Stimulated activated CD8-positive, alpha-beta memory T cell treated with anti-CD3 and anti-CD28 coated beads, Interleukin-12 subunit alpha, Interleukin-12 subunit beta, amount 100 ng/mL, for 1 hour (primary cell): ENCODE results near the gene PPP6R1.
A peak's percentile ranks its signal among the peaks of the same experiment; 100 is the strongest.

Experiments
- DNase-seq: peaks from one replicate; pipeline ENCODE4 v3.0.0-alpha.2; 2020; ENCODE audit warnings: low read depth

The PPP6R1 gene

GRCh38 chr19:55283548-55284377 lies 24.9 kb upstream of the PPP6R1 start, which contains the start of gene BRSK1:
TSS of gene BRSK1 (plus strand) at chr19:55283997. CDS start at chr19:55284443, 446 bp downstream.
- DNase-seq: peak; percentile 14

GRCh38 chr19:55279770-55280643 lies 21.2 kb upstream of the PPP6R1 start, which contains the start of gene HSPBP1:
TSS of gene HSPBP1 (minus strand) at chr19:55280110. CDS start at chr19:55279608, 502 bp downstream.
- DNase-seq: peak; percentile 86

- no peak for DNase-seq
Measured at GRCh38 chr19:55279340-55279739, 20.5 kb upstream of the PPP6R1 start.

- no peak for DNase-seq
Measured at GRCh38 chr19:55278391-55279135, 19.7 kb upstream of the PPP6R1 start.

GRCh38 chr19:55277494-55277893 lies 18.7 kb upstream of the PPP6R1 start:
- DNase-seq: no peak

- no peak for DNase-seq
Measured at GRCh38 chr19:55276720-55277430, 18.1 kb upstream of the PPP6R1 start.

GRCh38 chr19:55275851-55276719 lies 17.3 kb upstream of the PPP6R1 start:
- DNase-seq: no peak

GRCh38 chr19:55273978-55274707 lies 15.3 kb upstream of the PPP6R1 start:
- DNase-seq: no peak

- no peak for DNase-seq
Measured at GRCh38 chr19:55272142-55272541, 13.3 kb upstream of the PPP6R1 start.

GRCh38 chr19:55270172-55270942 lies 11.5 kb upstream of the PPP6R1 start:
- no peak for DNase-seq

- no peak for DNase-seq
Measured at GRCh38 chr19:55269299-55269698, 10.5 kb upstream of the PPP6R1 start.

- DNase-seq: no peak
Measured at GRCh38 chr19:55266840-55267239, 8.0 kb upstream of the PPP6R1 start.

- DNase-seq: no peak
Measured at GRCh38 chr19:55266404-55266803, 7.6 kb upstream of the PPP6R1 start.

- DNase-seq: no peak
Measured at GRCh38 chr19:55265723-55266386, 7.0 kb upstream of the PPP6R1 start.

- DNase-seq: no peak
Measured at GRCh38 chr19:55265173-55265572, 6.4 kb upstream of the PPP6R1 start.

GRCh38 chr19:55264531-55264930 lies 5.7 kb upstream of the PPP6R1 start:
- DNase-seq: no peak

- DNase-seq: no peak
Measured at GRCh38 chr19:55262359-55262758, 3.5 kb upstream of the PPP6R1 start.

- DNase-seq: no peak
Measured at GRCh38 chr19:55261671-55262126, 2.9 kb upstream of the PPP6R1 start.
